ENCODE measurements around the gene CACNA1S. TPM values are rescaled to one million over a fixed set of nuclear protein-coding genes. Genes with fewer than 3 reads are reported as not detected.
A peak's percentile ranks its signal among the peaks of the same experiment; 100 is the strongest.

Gene CACNA1S
- total RNA-seq, 1 experiment from 2014 or later = 0.02 TPM

- TF ChIP-seq, protein P1, sequence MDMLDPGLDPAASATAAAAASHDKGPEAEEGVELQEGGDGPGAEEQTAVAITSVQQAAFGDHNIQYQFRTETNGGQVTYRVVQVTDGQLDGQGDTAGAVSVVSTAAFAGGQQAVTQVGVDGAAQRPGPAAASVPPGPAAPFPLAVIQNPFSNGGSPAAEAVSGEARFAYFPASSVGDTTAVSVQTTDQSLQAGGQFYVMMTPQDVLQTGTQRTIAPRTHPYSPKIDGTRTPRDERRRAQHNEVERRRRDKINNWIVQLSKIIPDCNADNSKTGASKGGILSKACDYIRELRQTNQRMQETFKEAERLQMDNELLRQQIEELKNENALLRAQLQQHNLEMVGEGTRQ (CRISPR knock-in tag; IDR thresholded peaks at IDR 0.05) = peak; percentile 75
- TF ChIP-seq NFYB (CRISPR knock-in tag; conservative IDR thresholded peaks at IDR 0.05; ENCODE audit: low read depth) (0 out of 2 replicates have a peak, but pooled peaks have one; percentile 17), USF1 (CRISPR knock-in tag; IDR thresholded peaks at IDR 0.05) (peak; percentile 48; the same call in 1 of the 2 replicates), ELF4 (CRISPR knock-in tag; IDR thresholded peaks at IDR 0.05; ENCODE audit: low read depth) (no peak)
- no peak overlapping the region for H3K4me3 Mint-ChIP-seq
- POLR2A ChIA-PET = no interaction called here
- no peak overlapping the region for H3K27ac Mint-ChIP-seq
- H3K27me3 Mint-ChIP-seq (ENCODE audit: low read depth) = no peaks in the 10 kb centered on the region
- peaks cover 29% of the 10 kb centered on the region for H3K4me1 Mint-ChIP-seq
- ATAC-seq = no peak
- H3K36me3 Mint-ChIP-seq = no peaks in the 10 kb centered on the region
- H3K9me3 Mint-ChIP-seq = no peaks in the 10 kb centered on the region
- CTCF ChIA-PET = interaction anchor here (0.9 to 9.3 kb wide), 4 partner anchors 10 to 57 kb away, joined by 3 to 143 read pairs (median 30); no protein-coding TSS in a partner anchor
- no peak for DNase-seq (ENCODE audit: low spot score)
These were observed 83.8 kb downstream of the CACNA1S start for GRCh38 chr1:201028461-201028889.

GRCh38 chr1:201026836-201027235, 85.4 kb downstream of the CACNA1S start:
- TF ChIP-seq SMAD3 (CRISPR knock-in tag; IDR thresholded peaks at IDR 0.05; ENCODE audit: borderline replicate concordance) (no peak), NFATC4 (CRISPR knock-in tag; IDR thresholded peaks at IDR 0.05) (no peak), TP53 (CRISPR knock-in tag; IDR thresholded peaks at IDR 0.05) (no peak), CTCF (IDR thresholded peaks at IDR 0.05) (no peak), ZNF425 (CRISPR knock-in tag; conservative IDR thresholded peaks at IDR 0.05) (no peak), ERG (CRISPR knock-in tag; IDR thresholded peaks at IDR 0.05) (no peak), E2F4 (CRISPR knock-in tag; IDR thresholded peaks at IDR 0.05; ENCODE audit: borderline replicate concordance, low read depth) (no peak), TEAD1 (CRISPR knock-in tag; IDR thresholded peaks at IDR 0.05) (no peak), IRF1 (CRISPR knock-in tag; IDR thresholded peaks at IDR 0.05) (no peak)
- H3K36me3 Mint-ChIP-seq = no peaks in the 10 kb centered on the region
- ChIA-PET POLR2A (interaction anchor here (0.7 kb wide), 1 partner anchor 116 kb away, joined by 9 read pairs; no protein-coding TSS in a partner anchor), CTCF (interaction anchor here (0.9 to 13.8 kb wide), 9 partner anchors 11 to 132 kb away, joined by 3 to 218 read pairs (median 42); partner anchors contain the start of gene INAVA)
- H3K4me3 Mint-ChIP-seq = no peak overlapping the region
- ATAC-seq = no peak
- peaks cover 39% of the 10 kb centered on the region for H3K4me1 Mint-ChIP-seq
- no peak overlapping the region for H3K27ac Mint-ChIP-seq
- no peaks in the 10 kb centered on the region for H3K9me3 Mint-ChIP-seq
- H3K27me3 Mint-ChIP-seq (ENCODE audit: low read depth) = peaks cover 7% of the 10 kb centered on the region
- no peak for DNase-seq (ENCODE audit: low spot score)

All from WTC11 (cell line).